NCI-H526 (cell line): ENCODE results near the gene EPB41L4B.

ENCODE experiments used
- DNase-seq, 2 experiments: peaks; one replicate each; lab custom pipeline; 2025; lab: John Stamatoyannopoulos, UW

The EPB41L4B gene

DNA sequence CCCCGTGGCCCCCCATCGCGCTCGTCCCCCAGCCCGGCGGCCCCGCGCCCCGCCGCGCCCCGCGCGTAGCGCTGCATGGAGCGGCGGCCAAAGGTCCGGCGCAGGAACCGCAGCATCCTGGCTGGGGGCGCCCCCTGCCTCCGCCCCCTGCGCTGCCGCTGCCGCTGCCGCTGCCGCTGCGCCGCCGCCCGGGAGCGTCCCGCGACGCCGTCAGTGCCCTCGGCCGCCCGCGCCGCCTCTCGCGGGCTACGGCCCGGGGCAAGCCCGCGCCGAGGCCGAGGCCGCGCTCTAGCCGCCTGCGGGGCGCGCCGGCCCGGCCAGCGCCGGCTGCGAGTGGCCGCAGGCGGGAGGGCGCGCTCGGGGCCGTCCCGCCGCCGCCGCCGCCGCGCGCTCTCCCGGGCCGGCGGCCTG lies 523 bp downstream of the EPB41L4B start:
- DNase-seq = peak in 1 of 2 experiments; percentile 54

DNA sequence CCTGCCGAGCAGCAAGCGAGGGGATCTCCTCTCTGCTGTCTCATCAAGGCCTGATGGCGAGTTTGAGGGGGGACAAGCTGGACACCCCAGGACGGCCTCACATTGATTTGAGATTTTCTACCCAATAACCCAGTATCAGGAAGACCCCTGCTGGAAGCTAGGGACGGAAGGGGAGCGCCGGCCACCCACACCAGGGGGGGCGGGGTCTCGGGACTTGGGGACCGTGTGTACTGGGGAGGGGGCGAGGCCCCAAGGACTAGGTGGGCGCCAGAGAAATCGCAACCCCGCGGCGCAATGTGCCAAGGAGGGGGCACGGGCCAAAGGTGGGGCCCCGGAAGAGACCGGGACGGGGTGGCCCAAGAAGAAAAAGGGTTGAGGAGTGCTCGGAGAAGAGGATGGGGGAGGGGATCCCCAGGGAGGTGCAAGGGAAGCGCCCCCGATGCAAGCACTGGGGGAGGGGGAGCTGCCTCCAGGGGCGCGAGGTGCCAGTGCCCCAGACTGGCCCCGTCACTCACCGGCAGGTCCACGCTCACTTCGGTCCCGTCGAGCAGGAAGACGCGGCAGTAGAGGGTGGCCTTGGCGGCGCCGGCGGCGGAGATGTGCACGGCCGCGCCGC lies 1.1 kb downstream of the EPB41L4B start:
- peak in 1 of 2 experiments; percentile 54 for DNase-seq

DNA sequence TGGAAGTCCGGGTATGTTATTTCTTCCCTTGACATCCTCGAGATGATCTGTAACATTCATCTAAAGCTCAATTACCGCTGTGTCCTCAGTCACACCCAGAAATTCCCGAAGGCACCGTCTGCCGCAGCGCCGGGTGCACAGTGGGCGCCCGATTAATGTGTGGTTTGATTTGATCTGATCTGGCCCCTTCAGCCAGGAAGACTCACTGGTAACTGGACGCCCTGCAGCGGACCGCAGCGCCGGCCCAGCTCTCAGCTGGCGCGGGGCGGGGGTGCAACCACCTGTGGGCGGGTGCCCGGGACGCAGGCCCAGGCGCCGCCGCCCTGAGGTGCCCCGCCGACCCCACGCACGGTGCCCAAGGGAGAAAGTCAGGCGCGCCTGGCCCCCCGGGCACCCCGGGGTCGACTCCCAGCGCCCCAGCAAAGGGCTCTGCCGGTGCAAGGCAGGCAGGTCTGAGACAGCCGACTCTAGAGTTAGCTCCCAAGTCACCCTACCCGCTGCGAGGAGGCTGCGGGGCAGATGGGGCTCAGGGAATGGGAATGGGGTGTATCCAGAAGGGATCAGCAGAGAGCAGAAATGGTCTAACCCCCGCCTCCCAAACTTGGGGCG lies 1.7 kb downstream of the EPB41L4B start:
- peak in 1 of 2 experiments; percentile 51 for DNase-seq

DNA sequence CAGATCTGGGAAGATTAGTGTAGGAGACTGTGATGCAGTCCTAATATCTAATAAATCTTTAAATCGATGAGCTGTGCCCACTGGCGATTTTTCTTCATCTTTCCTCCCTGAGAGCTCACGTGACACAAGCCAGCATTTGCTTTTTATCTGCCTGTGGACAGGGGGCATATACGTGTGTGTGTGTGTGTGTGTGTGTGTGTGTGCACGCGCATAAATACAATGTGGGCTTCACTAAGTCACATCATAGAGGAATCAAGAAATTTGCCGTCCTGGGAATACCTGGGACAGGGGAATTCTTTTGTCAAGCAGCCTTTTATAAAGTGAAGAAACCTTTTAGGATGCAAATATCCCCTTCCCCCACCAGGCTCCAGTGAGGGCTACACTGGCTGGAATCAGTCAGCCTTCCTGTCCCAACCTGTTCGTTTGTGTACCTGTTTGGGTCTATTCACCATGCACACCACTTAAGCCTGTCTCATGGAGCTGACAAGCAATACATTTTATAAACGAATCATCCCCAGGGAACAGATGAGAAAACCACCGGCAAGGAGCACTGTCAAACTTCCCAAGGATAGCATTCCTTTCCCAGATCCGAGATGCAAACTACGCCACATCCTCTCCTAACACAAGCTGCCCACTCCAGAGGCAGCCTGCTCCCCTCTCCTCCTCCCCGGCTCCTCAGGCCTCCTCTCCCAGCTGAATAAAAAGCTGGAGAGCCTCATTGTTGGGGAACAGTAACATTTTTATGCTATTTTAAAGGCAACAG lies 2.7 kb downstream of the EPB41L4B start:
- peak; percentile 36 to 74 for DNase-seq

DNA sequence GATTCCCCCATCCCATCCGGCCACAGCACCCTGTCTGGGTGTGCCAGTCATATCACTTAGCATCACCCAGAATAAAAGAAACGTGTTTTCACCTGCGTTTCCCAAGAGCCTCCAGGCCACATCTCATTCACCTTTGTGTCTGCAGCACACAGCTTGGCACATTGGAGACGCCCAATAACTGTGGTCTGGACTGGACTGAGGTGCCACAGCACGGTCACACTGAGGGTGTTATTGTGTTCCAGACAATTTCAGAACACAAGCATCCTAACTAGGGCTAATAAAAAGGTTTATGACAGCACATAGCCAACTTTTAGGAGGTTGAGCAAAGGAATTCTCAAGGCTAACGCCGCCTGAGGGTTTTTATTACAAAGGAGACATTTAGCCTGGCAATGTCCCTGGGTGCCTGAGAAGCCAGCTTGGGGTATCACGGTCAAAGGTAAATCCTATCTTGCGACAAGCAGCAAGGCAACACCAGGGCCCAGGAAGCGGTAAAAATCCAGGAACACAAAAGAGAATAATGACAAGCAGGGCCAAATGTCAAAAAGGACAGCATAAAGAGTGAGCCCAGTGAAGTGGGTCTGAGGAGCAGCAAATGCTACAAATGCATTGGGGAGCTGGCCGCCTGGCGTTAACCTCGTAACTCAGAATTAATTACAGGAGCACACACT lies 3.4 kb downstream of the EPB41L4B start:
- DNase-seq = no peak

DNA sequence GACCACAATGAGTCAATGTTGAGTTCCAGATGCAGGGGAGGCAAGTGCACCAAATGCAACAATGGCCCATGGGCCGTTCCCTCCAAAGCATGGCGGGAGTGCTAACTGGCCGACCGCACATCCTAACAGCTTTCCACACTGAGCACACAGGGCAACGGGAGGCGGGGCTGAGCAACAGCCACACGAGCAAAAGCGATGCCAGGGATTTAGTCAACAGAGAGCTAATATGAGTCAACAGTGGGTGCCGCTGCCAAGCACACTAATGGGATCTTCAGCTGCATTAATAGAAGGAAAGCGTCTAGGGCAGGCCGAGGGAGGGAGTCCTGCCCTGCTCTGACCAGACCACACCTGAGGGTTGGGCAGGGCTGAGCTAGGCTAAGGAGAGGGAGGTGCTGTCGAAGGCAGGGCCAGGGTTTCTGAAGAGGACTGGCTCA lies 4.6 kb downstream of the EPB41L4B start:
- peak; percentile 71 to 80 for DNase-seq

DNA sequence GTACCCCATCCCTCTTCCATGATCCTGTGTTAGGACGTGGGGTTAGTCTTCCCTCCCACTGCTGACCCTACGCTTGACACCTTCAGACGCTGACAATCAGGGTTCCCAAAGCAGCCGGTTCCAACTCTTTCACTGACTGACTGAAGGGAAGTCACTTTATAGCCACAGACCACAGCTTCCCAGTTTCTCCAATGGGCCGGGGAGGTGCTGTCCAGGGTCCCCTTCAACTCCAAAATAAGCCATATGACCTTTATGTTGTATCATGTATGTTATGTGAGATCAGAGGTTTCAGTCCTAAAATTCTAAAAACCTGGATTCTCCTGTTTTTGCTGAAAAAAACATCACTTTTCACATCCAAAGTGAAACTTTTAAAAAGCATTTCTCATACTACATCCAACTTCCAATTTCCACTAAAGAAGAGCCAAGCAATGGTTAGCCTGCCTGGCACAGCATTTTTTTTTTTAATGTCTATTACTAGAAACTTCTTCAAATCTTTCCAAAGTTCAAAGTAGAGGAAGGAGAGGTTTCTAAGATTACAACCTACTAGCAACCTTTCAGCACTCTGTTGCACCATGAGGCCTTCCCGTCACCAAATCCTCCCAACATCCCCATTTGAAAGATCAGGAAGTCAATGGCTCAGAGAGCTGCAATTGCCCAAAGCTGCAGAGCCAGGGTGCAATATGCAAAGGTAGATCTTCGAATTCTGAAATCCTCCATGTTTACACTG lies 5.2 kb downstream of the EPB41L4B start:
- no peak for DNase-seq

DNA sequence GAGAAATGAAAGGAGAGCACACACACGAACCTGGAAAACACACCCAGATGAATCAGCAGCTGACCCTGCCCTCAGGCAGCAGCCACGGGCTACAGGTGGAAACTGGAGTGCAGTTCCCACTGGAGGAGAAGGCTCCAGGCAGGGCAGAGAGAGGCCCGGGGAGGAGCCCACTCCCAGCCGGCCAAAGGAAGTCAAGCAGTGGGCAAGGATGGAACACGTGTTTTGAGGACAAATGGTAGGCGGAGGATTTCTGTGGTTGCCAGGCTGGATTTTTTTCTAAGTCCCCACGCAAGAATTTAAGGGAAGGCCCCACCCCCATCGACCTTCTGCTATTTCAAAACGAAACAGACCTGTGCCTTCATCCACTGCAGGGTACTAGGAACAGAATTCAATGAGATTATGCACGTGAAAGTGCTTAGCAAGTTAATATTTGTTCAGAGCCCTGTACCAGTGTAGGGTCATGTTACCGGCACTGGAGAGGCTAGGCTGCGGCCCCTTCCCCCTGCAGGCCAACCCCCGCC lies 6.8 kb downstream of the EPB41L4B start:
- peak in 1 of 2 experiments; percentile 62 for DNase-seq

DNA sequence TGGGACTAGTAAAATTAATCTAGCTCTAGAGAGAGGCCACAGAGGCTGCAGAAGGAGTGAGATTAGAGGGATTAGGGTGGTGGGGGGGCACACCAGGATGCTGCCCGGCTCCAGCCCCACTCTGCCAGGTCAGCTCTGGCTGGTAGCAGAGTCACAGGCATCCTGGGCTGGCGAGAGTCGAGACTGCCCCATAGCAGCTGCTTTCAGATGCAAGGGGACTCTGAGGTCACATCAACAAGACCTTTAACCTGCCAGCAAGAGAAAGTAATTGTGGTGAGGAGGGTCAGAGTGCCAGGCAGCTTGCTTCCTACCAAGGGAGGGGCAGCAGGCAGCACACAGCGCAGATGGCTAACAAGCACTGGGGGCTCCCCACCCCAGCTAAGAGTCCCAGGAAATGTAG lies 7.5 kb downstream of the EPB41L4B start:
- DNase-seq = no peak

DNA sequence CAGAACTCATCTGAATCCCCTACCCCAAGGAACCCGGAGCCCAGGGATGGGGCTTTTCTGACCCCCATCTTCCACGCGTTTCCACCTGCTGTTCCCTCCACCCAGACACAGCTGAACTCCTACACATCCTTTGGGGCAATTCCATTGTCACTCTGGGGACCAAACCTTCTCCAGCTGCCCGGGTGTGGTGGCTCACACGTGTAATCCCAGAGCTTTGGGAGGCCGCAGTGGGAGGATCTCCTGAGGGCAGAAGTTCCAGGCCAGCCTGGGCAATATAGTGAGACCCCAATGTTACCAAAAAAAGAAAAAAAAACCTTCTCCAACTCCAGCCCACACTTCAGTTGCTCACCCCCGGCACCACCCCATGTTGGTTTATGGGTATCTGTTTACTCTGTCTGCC lies 8.1 kb downstream of the EPB41L4B start:
- no peak for DNase-seq

DNA sequence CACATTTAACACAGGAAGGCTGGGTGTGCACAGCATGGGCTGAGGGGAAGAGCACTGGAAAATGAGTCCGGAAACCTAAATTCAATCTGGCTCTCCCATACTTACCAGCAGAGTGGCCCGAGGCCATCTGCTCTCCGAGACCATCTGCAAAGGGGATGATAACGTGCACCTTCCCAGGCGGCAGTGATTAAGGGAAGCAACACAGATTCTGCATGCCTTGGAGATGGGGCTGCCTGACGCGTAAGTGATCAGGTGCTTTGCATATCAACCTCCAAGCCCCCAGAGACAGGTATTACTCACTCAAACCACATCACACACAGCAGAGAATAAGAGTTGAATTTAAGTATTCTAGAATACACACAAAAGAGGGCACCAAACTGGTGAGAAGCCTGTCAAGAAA lies 9.1 kb downstream of the EPB41L4B start:
- DNase-seq = peak; percentile 47 to 75

DNA sequence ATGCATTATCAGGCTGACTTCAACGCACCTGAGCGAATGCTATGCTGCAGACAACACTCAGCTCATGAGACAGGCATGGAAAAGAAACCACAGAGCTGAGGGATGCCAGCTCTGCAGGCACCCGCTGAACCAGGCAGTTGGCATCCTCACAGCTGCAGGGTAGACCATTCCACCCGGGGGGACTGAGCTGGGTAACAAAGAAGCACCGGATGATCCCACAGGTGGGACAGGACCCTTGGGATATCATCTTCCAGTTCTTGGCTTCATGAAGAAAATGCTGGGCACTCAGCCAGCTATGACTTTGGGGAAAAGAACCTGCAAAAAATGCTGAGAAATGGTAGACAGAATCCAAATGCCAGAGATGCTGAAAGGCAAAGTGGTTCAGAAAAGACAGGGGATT lies 9.6 kb downstream of the EPB41L4B start:
- no peak for DNase-seq

DNA sequence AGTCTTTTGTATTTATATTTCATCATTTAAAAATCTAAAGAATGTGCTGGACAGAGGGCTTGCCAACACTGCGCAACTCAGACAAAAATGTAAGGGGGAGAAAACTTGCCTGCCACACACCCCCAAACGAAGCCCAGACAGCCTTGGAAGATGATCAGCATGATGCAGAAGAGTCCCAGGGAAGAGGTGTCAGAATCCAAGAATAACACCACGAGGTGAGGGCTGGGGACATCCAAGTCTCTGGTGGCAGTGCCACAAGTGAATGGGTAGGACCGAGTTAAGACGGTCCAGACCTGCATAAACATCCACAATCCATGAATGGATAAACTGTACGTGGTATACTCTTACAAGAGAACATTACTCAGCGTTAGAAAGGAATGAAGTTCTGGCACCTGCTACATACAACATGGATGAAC lies 10.4 kb downstream of the EPB41L4B start:
- no peak for DNase-seq

DNA sequence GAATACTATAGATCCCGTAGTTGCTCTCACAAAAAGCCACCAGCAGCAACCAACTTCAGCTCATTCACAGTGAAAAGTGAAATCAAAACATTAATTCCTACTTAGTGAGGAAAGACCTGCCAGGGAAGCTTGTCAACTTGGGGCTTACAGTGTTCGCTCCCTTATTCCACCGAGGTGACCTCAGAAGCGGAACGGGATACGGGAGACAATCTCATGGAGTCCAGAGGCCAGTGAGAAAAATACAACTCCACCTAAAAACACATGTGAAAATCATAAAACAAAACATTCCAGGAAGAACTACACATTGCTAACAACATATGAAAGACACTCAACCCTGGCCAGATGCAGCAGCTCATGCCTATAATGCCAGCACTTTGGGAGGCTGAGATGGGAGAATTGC lies 11.6 kb downstream of the EPB41L4B start:
- DNase-seq = no peak

DNA sequence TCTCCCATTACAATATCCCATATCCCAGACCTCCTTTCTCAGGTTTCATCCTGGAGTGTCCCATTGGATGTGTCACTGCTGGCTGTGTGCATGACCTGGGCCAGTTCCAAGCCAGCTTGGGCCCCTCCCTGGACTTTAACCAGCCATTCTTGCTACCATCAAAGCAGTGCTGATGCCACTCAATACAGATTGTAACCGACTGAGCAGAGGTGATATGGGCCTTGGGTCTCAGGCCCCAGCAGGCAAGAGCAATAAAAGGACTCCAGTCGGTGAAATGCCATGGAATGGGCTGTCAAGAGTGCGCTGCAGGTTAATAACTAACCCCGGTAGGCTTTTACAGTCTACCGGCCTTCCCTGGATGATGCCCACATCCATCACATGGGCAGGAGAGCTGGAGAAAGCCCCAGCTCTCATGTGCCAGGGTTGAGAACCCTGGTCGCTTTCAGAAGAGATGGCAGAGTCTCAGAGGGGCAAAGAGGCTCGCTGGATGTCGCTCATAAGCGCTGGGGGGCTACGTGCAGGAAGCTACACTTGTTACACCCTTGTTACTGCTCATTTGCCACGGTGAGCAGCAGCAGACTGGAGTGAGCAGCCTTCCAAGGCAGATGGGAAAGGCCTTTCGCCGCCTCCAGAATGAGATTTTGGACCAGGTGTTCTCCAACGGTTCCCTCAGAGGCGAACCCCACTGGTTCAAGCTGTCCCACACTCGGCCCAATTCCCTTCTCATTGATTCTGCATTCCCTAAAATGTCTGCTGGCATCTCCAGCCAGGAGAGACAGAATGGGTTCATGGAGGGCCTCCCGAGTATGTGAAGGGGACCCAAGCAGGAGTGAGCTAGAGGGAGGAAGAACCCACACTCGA lies 13.2 kb downstream of the EPB41L4B start:
- peak in 1 of 2 experiments; percentile 16 for DNase-seq

DNA sequence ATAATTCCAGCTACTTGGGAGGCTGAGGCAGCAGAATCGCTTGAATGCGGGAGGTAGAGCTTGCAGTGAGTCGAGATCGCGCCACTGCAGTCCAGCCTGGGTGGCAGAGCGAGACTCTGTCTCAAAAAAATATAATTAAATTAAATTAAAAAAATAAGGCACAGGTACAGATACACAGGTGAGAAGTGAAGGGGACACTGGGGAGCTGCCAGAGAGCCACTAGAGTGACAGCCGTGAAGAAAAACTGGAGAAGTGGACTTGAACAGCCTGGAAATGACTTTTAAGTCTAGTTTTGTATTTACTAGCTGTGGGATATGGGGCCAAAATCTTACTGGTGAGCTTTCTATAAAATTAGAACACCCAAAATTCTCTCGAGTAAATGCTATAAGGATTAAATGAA lies 15.1 kb downstream of the EPB41L4B start:
- DNase-seq = no peak

DNA sequence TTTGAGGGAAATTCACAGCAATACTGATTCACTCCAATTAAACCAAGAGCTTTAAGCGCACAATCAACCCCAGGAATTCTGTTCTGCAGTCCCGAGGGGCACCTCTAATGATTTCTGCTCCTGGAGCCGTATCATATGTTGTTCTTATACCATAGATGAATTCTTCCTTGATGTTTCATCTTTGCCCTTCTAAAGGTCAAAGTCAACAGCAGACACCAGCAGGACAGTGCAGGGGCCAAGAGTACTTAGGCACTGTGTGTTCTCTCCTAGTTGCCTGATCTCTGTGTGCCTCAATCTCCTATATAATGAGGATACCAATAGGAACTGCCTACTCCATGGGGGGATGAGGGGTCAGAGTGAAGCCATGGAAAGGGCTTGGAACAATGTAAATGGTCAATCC lies 16.5 kb downstream of the EPB41L4B start:
- no peak for DNase-seq

DNA sequence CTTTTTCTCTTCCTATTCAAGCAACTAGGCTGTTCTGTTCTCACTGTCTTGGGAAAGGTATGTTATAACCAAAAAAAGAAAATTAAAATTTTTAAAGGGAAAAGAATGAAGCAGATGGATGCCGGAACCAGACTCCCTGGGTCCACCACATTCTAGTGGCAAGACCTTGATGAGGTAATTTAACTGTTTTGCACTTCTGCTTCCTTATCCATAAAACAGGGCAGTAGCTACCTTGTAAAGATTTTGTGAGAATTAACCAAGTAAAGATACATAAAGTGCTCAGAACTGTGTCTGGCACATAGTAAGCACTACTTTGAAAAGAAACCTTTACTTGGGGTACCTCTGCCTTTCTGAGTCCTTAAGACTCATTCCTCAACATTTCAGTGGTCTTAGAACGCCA lies 17.0 kb downstream of the EPB41L4B start:
- DNase-seq = no peak

DNA sequence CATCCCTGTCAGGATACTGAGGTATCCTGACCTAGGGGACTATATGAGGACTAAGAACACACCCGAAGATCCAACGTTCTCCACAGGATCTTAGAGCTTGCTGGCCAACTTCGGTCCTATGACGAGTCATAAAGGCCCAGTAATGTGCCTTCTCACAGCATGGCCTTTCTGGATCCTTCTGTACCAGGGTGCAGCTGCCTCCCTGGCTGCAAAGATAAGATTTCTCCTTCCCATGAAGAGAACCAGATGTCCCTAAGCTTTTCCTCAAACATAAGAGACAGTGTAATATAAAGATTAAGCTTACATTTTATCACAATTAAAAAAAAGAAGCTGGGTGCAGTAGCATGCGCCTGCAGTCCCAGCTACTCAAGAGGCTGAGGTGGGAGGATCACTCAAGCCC lies 18.3 kb downstream of the EPB41L4B start:
- DNase-seq = no peak

DNA sequence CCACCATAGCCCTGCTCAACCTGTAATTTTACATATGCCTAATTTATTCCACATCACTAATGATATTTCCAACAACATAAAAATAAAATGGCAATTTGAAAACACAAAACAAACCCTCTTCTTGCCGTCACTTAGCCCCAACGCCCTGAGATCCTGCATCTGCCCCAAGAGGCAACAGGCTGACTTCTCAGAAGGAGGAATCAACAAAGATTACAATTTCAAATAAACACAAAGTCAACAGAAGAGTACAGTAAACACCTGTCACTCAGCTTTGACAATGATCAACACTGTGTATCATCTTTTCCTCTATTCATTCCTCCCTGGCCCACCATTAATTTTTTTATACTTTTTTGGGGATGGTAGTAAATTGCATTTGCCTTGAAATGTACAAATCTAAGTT lies 19.8 kb downstream of the EPB41L4B start:
- DNase-seq = no peak

DNA sequence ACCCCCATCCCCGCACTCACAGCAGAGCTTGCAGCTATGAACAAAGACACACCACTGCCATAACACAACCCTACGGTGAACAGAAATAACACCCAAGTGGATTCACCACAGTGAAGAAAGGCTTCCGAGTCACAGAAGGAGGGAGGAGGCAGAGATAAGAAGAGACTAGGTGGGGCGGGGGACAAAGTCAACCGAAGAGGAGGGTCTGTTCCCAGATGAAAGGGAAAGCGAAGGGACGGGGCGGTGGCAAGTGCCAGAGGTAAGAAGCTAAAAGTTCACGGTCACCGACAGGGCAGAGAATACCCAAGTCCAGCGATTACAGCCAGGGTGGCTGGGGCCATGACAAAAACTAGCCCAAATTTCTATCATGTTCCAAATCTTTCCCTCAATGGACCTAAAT lies 21.0 kb downstream of the EPB41L4B start:
- DNase-seq = no peak
